Stimulated activated CD8-positive, alpha-beta memory T cell treated with anti-CD3 and anti-CD28 coated beads, Interleukin-15, amount 100 ng/mL, for 24 hours (primary cell): Measurements from ENCODE around the gene SSTR5.

ENCODE experiments used
- DNase-seq: peaks from one replicate; pipeline ENCODE4 v3.0.0-alpha.2; 2020; ENCODE audit warnings: low read depth

The SSTR5 gene

DNA sequence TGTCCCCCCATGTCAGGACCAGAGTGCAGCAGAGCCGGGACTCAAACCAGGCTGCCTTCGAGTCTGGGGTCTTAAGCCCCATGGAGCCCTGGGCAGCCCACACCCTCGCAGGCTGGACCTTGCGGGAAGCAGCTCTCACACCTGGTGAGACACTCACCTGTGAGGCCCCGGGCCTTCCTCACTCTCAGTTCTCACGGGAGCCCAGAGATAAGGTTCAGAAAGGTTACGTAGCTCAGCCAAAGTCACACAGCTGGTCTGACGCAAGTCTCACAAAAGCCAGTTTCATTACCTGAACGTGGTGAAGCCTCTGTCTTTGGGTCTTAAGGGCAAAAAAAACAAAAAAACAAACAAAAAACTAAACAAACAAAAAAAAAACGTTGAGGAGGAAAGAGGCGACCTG is 32.8 kb upstream of the SSTR5 start:
- DNase-seq: no peak

DNA sequence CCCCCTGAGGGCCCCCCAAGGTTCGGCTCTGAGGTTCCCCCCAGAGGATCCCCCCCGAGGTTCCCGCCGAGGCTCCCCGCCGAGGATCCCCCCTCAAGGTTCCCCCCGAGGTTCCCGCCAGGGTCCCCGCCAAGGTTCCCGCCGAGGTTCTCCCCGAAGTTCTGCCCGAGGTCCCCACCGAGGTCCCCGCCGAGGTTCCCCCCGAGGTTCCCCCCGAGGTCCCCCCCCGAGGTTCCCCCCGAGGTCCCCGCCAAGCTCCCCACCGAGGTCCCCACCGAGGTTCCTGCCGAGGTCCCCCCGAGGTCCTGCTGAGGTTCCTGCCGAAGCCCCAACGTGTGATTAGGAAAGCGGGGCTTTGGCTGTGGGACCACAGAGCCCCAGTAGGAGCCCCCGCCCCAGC is 32.2 kb upstream of the SSTR5 start:
- DNase-seq: no peak

DNA sequence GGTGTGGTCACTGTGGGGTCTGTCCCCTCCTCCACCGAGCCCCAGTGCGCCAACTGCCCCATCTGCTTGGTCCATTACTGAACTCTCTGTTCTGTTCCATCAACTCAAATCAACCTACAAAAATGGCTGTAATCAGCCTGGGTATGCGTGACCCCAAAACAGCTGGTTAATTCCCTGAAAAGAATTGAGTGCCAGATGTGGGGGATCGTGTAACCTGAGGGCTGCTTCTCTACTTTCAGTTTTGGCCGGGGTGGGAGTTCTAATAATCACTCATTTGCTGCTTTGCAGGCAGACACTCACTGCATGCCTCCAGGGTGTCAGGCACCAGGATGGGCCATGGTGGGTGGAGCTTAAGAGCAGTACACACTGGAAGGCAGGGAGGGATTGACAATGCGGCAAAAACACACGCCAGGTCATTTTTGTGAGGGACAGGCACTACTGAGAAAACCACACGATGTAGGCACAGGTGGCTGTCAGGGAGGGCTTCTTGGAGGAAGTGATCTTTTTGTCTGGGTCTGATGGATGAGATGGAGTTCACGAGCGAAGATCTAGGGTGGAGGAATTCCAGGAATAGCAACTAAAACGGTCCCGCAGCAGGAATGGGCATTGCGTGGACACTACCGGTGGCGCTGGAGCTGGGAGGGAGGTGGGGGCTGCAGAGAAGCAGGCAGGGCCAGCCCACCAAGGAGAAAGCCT is 30.4 kb upstream of the SSTR5 start:
- DNase-seq: no peak

DNA sequence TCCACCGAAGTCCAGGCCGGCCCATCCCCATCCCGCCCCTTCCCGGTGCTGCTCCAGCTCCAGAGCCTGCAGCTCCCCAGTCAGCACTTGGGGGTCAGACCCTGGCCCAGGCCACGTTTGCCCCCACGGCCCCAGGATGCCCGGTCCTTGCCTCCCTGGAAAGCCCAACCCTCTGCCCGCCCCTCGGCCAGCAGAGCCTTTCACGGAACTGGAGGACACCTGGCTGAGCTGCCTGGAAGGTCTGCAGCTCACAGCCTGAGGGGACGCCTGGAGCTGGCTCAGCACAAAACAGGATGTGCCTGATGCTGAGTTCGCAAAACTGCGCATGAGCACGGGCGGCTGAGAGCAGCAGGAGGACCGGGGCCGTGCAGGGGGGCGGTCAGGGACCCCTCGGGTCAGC is 29.7 kb upstream of the SSTR5 start:
- DNase-seq: no peak

DNA sequence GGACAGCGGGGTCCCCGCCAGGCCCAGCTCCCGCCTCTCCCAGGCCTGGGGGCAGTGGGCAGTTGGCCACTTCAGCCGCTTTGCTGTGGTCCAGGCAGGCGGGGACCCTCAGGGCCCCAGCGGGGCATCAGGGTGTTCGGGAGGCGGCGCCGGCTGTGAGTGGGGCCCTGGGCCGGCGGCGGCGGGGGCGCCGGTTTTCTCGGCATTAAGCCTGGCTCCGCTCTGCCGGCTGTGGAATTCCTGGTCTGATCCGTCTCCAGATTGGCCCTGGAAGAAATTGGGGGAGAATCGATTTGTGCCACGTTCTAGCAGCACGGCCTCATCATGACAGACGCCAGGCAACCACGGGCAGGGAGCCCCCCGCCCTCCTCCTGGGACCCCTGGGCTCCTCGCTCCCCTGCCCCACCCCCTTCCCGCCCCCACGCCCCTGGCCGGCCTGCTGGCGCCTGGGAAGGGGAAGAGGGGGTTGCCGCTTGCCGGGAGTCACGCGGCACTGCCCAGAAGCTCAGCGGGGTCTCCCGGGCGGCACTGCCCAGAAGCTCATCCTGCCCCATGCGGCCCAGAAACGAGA is 28.6 kb upstream of the SSTR5 start:
- no peak for DNase-seq

DNA sequence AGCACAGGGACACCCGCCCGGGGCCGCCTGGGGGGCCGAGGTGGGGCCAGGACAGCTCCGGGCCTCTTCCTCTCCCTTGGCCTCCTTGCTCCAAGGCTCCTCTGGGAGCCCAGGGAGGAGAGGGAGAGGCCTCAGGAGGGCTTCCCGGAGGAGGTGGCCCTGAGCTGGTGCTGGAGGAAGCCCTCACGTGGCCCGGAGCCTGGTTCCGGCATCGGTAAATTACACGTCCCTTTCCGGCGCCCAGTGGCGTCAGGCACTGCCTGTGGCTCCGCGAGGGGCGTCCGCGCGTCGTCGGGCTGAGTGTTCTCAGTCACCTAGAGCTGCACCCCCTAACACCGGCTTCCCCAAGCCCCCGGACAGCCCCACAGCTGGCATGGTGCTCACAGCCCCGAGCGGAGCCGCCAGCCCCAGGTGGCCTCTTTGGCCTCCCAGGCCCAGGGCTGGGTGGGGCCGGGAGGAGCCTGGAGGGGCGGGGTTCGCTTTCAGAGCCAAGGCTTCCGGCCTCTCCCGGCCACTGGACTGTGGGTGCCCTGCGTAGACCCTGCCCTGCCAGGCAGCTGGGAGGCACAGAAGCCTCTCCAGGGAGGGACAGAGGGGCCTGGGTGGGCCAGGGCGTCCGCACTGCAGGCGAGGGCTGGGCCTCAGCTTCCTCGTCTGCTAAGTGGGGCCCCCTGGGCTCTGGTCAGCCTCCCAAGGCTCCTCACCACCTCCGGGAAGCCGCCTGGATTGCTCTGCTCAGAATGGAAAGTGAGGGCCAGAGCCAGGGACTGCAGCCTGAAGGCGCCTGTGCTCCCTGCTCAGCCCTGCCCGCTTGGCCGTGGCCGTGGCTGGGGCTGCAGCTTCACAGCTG is 27.9 kb upstream of the SSTR5 start:
- no peak for DNase-seq

DNA sequence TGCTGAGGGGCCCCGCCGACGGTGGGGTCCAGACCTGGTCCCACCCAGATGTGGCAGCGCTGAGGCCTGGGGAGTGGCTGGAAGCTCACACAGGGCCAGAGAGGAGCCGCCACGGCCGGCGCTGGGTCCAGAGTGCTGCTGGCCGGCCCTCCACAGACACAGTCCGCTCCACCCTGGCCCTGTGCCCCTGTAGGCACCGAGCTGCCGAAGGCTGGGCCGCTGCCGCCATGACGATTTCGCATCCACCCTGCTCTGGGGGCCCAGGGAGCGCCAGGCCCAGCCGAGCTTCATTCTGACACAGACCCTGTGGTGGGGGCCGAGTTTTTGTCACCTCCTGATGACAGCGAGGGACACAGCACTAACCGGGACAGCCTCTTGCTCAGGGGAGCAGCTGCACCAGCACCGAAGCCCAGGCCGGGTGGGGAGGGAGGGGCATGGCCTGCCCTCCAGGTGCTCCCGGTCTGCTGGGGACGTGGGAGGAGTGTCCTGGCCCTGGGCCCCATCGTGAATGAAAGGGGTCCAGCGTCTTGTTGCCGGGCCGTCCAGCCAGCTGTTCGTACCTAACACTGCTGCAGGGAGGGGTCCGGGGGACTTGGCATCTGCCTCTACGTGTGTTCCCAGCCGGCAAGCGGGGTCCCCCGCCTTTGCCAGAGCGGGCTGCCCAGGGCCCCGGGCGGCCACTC is 27.1 kb upstream of the SSTR5 start:
- DNase-seq: no peak

DNA sequence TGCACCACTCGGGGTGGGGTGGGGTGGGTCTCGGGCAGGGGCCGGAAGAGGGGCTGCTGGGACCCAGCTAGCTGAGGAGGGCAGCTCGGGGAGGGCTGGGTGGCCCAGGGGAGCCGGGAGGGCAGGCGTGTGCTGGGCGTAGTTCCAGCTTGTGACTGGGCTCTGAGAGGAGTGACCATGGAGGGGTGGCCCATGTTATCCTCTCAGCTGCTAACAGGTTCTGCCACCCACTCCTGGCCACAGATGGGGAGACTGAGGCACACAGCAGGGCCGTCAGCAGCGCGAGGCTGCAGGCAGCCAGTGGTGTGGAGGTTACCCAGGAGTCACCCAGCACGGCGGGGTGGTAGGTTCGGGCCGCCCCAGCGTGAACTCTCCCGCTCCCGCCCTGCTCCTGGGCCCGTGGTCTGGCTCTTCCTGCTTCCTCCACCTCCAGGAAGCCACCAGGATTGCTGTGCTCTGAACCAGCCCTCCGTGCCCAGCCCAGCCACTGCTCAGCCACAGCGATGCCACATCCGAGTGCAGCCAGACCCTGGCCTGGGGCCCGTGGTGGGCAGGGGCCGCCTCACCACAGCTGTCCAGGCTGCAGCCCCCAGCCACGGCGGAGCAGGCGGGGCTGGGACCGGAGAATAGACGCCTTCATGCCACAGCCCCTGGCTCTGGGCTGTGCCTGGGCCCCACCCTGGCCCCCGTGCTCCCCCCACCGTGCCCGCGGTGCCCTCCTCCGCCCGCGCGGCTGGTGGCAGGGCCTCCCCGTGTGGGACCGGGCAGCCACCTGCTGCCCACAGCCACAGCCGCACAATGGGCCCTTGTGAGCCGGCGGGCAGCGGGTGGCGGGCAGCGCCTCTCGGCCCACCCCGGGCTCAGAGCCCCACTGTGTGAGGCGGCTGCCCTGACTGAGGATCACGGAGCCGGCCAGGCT is 26.3 kb upstream of the SSTR5 start:
- DNase-seq: no peak

DNA sequence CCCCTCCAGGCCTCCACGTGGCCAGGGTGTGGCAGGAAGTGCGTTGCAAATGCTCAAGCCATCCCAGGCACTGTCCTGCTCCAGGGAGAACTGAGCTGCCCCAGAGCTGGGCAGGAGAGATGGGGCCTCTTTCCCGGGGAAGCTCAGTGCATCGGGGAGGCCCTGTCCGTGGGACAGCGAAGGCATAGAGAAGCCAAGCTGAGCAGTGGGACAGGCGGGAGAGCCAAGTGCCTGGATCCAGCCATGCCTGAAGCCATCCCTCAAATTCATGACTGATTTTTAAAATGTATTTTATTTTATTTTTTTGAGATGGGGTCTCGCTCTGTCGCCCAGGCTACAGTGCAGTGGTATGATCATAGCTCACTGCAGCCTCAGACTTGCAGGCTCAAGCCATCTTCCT is 25.4 kb upstream of the SSTR5 start:
- no peak for DNase-seq

DNA sequence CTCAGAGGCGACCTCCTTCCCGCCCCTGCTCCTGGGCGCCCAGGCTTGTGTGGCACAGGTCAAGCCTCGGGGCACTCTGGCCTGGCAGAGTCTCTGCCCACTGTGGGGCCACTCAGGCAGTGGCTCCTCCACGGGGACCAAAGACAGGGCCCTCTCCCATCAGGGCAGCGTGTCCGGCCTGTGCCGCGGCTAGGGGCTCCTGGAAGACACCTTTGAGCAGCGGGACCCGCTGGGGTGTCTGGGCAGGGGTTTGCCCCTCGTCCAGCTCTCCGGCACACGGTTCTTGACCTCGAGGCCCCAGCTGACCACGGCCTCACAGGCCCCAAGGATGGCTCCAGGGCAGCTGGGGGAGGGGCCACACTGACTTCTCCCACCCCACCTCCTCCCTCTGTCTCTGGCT is 24.7 kb upstream of the SSTR5 start:
- no peak for DNase-seq

DNA sequence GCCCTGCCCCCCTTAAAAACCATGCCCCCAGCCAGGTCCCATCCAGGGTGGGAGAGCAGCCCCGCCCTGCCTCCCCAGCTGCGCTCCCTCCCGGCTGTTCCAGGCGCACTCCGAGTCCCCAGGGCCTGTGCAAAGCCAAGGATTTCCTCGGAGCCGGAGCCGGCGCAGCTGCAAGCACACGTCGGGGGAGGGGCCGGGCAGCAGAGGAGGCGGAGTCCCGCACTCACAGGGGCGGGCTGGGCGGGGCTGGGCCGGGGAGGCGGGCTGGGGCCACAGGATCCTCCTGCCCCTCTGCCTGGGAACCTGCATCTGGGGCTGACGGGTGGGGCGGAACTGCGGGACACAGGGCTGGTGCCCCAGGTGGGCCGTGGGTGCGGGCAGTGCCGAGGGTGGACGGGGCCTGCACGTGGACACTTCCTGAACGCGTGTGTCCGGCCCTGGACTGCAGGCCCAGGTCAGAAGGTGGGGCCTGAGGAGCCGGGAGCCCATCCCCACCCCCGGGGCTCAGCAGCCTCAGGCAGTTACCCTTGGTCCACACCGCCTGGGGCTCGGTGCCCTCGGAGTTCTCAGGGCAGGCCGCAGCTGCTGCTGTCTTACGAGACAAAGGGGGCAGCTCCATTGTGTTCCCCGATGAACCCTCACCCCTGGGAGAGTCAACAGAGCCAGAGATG is 24.0 kb upstream of the SSTR5 start:
- DNase-seq: no peak

DNA sequence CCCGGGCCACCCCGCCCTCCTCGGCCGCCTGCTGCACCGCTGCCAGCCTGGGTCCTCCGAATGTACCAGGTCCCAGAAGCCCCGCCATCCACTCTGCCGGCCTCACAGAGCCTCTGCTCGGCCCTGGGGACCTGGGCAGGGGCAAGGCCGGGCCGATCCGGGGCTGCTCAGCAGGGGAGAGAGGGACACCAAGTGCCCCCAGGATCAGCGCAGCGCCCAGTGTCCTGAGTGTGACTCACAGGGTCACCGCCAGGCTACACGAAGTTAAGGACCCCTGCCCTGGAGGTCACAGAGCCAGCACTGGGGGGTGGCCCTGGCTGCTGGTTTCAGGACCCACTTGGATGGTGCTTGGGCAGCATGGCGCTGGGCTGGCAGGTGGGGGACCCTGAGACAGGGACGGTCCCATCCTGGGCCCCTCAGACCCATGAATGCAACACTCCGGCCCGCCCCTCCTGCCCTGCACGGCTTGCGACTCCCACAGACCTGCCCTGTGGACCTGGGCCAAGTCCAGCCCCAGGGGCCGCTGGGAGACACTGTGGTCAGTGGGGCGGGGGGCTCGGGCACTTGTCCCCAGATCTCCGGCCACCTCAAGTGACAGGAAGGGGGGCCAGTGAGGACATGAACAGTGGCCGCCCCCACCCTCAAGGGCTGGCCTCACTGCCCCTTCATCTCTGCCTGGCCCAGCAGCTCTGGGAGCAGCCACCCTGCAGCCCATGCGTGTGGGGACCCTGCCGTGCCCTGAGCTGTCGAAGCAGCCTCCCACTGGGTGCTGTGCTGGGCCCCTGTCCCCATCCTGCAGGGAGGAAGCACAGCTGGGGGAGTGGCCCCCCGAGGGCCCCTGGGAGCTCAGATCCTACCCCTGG is 23.2 kb upstream of the SSTR5 start:
- no peak for DNase-seq

DNA sequence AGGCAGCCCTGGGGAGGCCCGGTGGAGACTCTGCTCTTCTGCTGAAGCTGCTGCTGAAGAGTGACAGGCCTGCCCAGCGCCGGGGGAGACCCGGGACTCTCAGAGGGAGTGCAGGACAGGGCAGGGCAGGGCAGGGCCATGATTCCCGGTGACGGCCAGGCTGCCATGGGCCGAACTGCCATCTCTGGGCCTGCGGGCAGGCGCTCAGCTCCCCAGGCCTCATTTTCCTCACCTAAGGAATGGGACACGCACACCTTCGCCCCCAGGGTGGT is 22.6 kb upstream of the SSTR5 start:
- DNase-seq: no peak

DNA sequence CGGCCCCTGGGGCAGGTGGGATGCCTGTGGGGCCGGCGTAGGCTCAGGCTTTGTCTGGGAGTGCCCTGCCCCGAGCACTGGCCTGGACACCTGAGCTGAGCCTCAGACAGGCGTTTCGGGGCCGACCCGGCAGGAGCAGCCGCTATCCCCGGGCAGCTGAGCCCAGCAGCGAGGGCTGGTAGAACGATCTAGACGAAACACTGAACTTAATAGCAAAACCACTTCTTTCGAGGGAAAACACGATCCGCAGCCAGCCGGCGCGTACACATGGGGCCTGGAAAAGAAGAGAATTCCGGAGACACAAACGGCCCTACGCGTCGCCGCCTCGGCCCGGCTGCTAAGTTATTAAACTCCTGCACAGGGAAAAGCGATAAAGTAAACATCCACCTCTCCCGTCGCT is 22.0 kb upstream of the SSTR5 start:
- DNase-seq: no peak

DNA sequence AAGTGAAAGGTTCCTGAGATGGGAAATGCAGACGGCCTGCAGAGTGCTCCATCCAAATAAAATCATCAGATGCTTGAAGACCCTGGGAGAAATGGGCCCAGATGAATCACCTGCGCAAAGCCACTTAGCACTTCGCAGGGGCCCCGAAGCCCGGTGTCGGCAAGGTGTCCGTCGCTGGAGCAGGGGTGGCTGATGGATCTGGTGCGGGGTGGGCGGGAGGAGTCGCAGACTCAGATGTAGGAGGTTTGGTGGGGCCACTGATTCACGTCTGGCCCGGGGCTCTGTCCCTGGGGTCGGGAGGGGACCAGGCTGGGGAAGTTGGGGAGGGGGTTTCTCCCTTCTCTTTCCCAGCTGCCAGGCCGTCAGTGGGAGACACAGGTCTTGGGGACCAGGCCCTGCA is 21.6 kb upstream of the SSTR5 start:
- DNase-seq: no peak

DNA sequence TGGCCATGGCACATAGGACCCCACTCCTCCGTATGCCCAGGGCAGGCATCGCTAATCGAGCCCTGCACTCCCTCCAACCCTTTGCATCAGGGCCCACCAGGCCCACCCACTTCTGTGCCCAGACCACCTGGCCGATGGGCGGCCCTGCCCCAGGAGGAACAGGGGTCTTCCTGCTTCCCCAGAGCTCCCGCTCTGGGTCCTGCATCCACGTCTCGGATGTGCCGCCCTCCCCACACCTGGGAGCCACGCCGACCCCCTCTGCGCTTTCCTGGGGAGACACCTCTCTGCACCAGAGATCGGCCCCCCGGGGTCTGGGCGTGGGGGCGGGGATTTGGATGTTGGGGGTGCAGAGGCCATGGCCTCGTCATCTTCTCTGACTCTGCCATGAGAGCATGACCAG is 21.1 kb upstream of the SSTR5 start:
- DNase-seq: no peak

DNA sequence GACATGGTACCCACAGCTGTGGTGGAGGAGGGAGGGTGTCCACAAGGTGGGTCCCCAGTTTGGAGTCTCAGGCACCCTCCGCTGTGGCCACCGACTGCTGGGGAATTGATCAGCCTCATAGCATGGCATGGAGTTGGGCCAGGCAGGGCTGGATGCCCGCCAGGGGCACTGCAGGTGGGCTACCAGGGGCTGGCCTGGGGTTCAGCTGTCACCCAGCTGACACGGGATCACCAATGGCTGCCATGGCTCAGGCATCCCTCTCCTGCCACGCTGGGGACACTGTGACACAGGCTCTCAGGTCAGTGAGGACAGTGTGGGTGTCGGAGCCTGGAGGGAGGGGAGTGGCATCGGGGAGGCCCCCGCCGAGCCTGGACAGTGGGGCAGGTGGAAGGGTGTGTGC is 19.8 kb upstream of the SSTR5 start:
- no peak for DNase-seq

DNA sequence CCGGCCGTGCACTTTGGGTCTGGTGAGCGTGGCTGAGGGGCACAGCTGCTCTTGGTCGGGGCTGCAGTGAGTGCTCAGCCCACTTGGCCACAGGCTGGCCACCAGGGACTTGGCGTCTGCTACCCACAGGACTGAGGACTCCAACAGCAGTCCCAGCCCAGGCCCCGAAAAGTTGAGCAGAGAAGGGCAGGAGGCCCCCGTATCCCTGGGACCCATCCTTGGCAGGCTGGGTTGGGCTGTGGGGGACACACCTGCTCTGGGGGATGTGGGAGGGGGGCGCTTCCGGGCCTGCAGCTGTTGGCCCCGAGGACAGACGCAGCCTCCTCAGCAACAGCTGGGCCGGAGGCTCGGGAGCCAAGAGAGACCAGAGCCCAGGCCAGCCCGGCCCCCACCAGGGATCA is 19.4 kb upstream of the SSTR5 start:
- no peak for DNase-seq

DNA sequence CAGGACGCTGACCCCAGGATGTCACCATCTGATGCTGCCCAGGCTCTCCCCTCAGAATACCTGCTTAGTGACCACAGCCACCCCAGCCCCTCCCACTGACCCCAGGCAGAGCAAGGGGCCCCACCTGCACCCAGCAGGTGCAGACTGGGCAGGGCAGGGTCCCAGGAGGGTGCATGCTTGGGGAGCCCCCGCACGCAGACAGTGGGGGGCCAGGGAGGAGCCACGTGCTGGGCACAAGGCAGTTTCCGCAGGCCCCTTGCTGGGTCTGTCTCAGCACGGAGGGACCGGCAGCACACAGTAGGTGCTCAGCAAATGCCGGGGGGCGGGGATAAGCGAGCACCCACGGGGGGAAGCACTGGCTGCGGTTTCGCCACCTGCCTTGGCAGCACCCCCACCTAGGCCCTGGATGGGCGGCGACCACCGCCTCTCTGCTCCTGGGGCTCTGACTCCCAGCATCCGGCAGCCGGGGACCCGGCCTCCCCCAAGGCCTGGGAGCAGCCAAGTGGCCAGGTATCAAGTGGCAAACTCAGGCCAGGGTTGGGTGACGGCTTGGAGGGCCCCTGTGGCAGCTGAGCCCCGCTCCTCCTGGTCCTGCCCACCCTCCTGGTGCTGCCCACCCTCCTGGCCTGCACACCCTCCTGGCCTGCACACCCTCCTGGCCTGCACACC is 18.7 kb upstream of the SSTR5 start:
- DNase-seq: no peak
